Natural killer cell (primary cell): ENCODE results near the gene MSI2. TPM values are rescaled to one million over a fixed set of nuclear protein-coding genes. Genes with fewer than 3 reads are reported as not detected.

ENCODE experiments used
- ATAC-seq, 3 donors: fragments of 150-1000 bp in 2 of 3; fragments of 200-7000 bp in 1 of 3; cut with Tn5 transposase; 1 replicate in 1 of 3; 2 replicates in 2 of 3; pipeline ENCODE4 v1.10.0; 2021; ENCODE audit warnings: mild to moderate bottlenecking in 2 of 3, moderate library complexity in 2 of 3
- DNase-seq, 2 donors: peaks; one replicate each; pipeline versions ENCODE4 v3.0.0 to v3.0.0-alpha.2; 2013 to 2021; ENCODE audit warnings: mixed read lengths in 1 of 2
- H3K27ac ChIP-seq: one replicate; pipeline ENCODE4 v1.5.1; 2013; ENCODE audit warnings: mild to moderate bottlenecking, low read length
- H3K27me3 ChIP-seq: one replicate; pipeline ENCODE4 v1.6.1; 2013; ENCODE audit warnings: low read length; ENCODE audit not compliant: control insufficient read depth, insufficient read depth
- H3K36me3 ChIP-seq: one replicate; pipeline ENCODE4 v1.6.1; 2013; ENCODE audit warnings: low read length; ENCODE audit not compliant: control insufficient read depth, insufficient read depth
- H3K4me1 ChIP-seq: one replicate; pipeline ENCODE4 v1.6.1; 2013; ENCODE audit warnings: low read length; ENCODE audit not compliant: control insufficient read depth, insufficient read depth
- H3K4me3 ChIP-seq: one replicate; pipeline ENCODE4 v1.5.1; 2013; ENCODE audit warnings: low read length
- H3K9me3 ChIP-seq: one replicate; pipeline ENCODE4 v1.6.1; 2013; ENCODE audit warnings: low read length; ENCODE audit not compliant: control insufficient read depth, insufficient read depth
- H3K27ac Mint-ChIP-seq, 2 donors: one replicate each; pipeline ENCODE4 v1.8.0; 2022; ENCODE audit warnings: mild to moderate bottlenecking in 2 of 2, mixed read lengths in 2 of 2, moderate library complexity in 1 of 2
- H3K27me3 Mint-ChIP-seq, 2 donors: one replicate each; pipeline ENCODE4 v1.8.0; 2022; ENCODE audit warnings: low read depth in 2 of 2, mixed read lengths in 2 of 2
- H3K36me3 Mint-ChIP-seq: one replicate; pipeline ENCODE4 v1.8.0; 2022; ENCODE audit warnings: mixed read lengths
- H3K4me1 Mint-ChIP-seq, 2 donors: one replicate each; pipeline ENCODE4 v1.8.0; 2022; ENCODE audit warnings: mixed read lengths in 2 of 2
- H3K4me3 Mint-ChIP-seq: one replicate; pipeline ENCODE4 v1.8.0; 2022; ENCODE audit warnings: mild to moderate bottlenecking, moderate library complexity, mixed read lengths
- H3K9me3 Mint-ChIP-seq, 2 donors: one replicate each; pipeline ENCODE4 v1.8.0; 2022; ENCODE audit warnings: mixed read lengths in 2 of 2
- CTCF ChIP-seq: fragments of 200-600 bp; IDR thresholded peaks from one replicate; pipeline ENCODE4 v1.8.0; 2022; ENCODE audit warnings: antibody characterized with exemption
- WGBS: methylation state at CpG from one replicate; pipeline ENCODE4 v1.1.7; 2013; ENCODE audit warnings: missing lambda C conversion rate; ENCODE audit not compliant: insufficient coverage; 5-methylcytosine and 5-hydroxymethylcytosine counted together
- intact Hi-C: fragments of 100-400 bp; cut with micrococcal nuclease; formaldehyde crosslinking; loops from one replicate; pipeline ENCODE4 v1.14.2; 2022
- total RNA-seq, 4 donors: library from RNA; stranded (reverse); fragments of 120-200 nt in 1 of 4; gene quantifications; one replicate each; pipeline versions ENCODE4 v1.2.3 to v1.2.4, GENCODE V29; 2013 to 2022

Gene MSI2
- total RNA-seq, 3 donors from 2014 or later (not counting 1 experiment from before 2014, with no cell fraction given): 95.5 to 145 (median 96.8) TPM

- peaks cover 22% of the 10 kb centered on the region for H3K4me1 ChIP-seq
- no peak for TF ChIP-seq CTCF
- no peak overlapping the region for H3K4me3 ChIP-seq
- H3K36me3 Mint-ChIP-seq: no peaks in the 10 kb centered on the region
- H3K27me3 Mint-ChIP-seq: no peaks in the 10 kb centered on the region
- no peaks in the 10 kb centered on the region for H3K27me3 ChIP-seq
- no peak overlapping the region for H3K27ac ChIP-seq
- intact Hi-C loops: no loop called here
- no peaks in the 10 kb centered on the region for H3K9me3 ChIP-seq
- peaks cover 24 to 51% of the 10 kb centered on the region in 2 donors for H3K4me1 Mint-ChIP-seq
- 58% methylated on average over 5 of the region's 5 CpGs for WGBS
- DNase-seq (no peak), ATAC-seq (no peak)
- peaks cover 4% of the 10 kb centered on the region for H3K36me3 ChIP-seq
- no peak overlapping the region for H3K4me3 Mint-ChIP-seq
- H3K9me3 Mint-ChIP-seq: no peaks in the 10 kb centered on the region
- H3K27ac Mint-ChIP-seq: no peak overlapping the region
Measured at GRCh38 chr17:57289130-57289529, 32.8 kb downstream of the MSI2 start.

GRCh38 chr17:57289613-57290012 is 33.3 kb downstream of the MSI2 start:
- DNase-seq (no peak), ATAC-seq (no peak)
- Histone ChIP-seq H3K9me3 (no peaks in the 10 kb centered on the region), H3K27ac (no peak overlapping the region), H3K4me1 (peaks cover 20% of the 10 kb centered on the region), H3K36me3 (peaks cover 4% of the 10 kb centered on the region), H3K27me3 (no peaks in the 10 kb centered on the region), H3K4me3 (no peak overlapping the region)
- Mint-ChIP-seq H3K4me1 (peaks cover 21 to 51% of the 10 kb centered on the region in 2 donors), H3K9me3 (no peaks in the 10 kb centered on the region), H3K27me3 (no peaks in the 10 kb centered on the region), H3K27ac (no peak overlapping the region), H3K4me3 (no peak overlapping the region), H3K36me3 (no peaks in the 10 kb centered on the region)
- no peak for TF ChIP-seq CTCF
- intact Hi-C loops: no loop called here
- WGBS: 79% methylated on average over 8 of the region's 8 CpGs

- Mint-ChIP-seq H3K36me3 (no peaks in the 10 kb centered on the region), H3K4me3 (no peak overlapping the region), H3K4me1 (peaks cover 18 to 44% of the 10 kb centered on the region in 2 donors), H3K27me3 (no peaks in the 10 kb centered on the region), H3K27ac (no peak overlapping the region), H3K9me3 (no peaks in the 10 kb centered on the region)
- Histone ChIP-seq H3K4me1 (peaks cover 9% of the 10 kb centered on the region), H3K36me3 (peaks cover 4% of the 10 kb centered on the region), H3K27me3 (no peaks in the 10 kb centered on the region), H3K27ac (no peak overlapping the region), H3K9me3 (no peaks in the 10 kb centered on the region), H3K4me3 (no peak overlapping the region)
- no peak for TF ChIP-seq CTCF
- intact Hi-C loops: no loop called here
- DNase-seq: no peak
- no peak for ATAC-seq
- 92% methylated on average over 9 of the region's 10 CpGs for WGBS
Measured at GRCh38 chr17:57290981-57291380, 34.7 kb downstream of the MSI2 start.

GRCh38 chr17:57292091-57292490 is 35.8 kb downstream of the MSI2 start:
- intact Hi-C loops: no loop called here
- Mint-ChIP-seq H3K36me3 (no peaks in the 10 kb centered on the region), H3K27ac (no peak overlapping the region), H3K27me3 (no peaks in the 10 kb centered on the region), H3K9me3 (no peaks in the 10 kb centered on the region), H3K4me1 (peaks cover 12 to 38% of the 10 kb centered on the region in 2 donors), H3K4me3 (no peak overlapping the region)
- no peak for TF ChIP-seq CTCF
- Histone ChIP-seq H3K4me3 (no peak overlapping the region), H3K36me3 (peaks cover 4% of the 10 kb centered on the region), H3K27me3 (no peaks in the 10 kb centered on the region), H3K9me3 (no peaks in the 10 kb centered on the region), H3K4me1 (peaks cover 8% of the 10 kb centered on the region), H3K27ac (no peak overlapping the region)
- WGBS: 98% methylated on average over 5 of the region's 5 CpGs
- no peak for DNase-seq
- ATAC-seq: no peak
